Amygdala (tissue), 56 donors: ENCODE data around the gene CCT2.

Experiments used
- DNase-seq, 56 donors: peaks; one replicate each; lab custom pipeline; 2025; lab: John Stamatoyannopoulos, UW

CCT2 gene

DNA sequence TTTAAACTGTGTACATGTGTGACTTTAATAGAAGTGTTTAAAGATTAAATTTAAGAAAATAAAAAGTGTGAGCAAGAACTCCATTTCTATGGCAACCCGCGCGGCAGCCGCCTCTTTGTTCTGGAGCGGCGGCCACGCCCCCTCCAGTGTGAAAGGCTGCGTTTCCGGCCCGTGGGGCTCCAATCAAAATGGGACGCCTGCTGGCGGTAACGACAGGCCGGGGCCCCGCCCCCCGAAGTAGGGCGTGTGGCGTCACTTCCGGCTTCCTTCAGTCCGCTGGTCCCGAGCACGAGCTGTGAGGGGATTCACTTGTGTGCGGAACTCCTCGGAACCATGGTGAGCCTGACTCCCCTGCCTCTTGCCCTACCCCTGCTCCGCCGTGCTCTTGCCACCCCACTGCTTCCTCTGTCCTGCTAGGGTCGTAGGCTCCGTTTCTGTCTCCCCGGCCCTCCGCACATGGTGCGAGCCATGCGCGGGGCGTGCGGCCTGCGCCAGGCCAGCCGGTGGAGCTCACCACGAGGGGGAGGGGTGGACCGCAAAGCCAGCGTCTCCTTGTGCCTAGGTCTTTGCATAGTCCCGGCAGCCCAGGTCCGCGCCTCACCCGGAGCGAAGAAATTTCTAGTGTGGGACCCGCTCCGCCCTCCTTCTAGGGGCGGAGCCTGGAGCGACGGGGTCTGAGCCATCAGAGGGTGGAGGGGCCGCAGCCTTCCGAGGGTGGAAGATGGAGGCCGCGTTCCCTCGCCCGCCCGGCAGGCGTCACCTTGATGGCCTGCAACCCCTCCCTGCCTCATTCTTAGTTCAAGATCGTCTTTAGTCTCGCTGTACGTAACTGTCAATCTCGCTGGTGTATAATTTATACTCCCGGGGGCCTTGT lies at the start of gene CCT2:
CCT2 (plus strand) TSS at position 271 of the 874 bp plus-strand sequence; CDS start at position 334, 63 bp downstream.
- DNase-seq, result peak; percentile 58 to 99 (median 92)

DNA sequence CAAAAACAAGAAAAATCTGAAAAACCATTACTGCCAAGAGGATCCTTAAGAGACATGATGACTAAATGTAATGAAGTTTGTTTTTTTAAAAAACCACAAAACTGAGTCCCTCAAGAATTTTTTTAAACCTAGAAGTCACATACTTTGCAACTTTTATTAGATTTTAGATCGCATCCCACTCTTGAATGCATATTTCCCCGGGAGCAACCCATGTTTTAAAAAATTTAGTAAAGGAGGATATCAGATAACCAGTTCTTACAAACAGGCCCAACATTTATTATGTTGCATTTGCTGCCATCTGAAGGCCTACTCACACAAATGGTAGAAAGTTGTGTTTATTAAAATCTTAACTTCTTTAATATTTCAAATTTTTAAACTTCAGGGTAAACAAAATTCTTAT lies 44.3 kb upstream of the CCT2 start:
- no peak for DNase-seq

DNA sequence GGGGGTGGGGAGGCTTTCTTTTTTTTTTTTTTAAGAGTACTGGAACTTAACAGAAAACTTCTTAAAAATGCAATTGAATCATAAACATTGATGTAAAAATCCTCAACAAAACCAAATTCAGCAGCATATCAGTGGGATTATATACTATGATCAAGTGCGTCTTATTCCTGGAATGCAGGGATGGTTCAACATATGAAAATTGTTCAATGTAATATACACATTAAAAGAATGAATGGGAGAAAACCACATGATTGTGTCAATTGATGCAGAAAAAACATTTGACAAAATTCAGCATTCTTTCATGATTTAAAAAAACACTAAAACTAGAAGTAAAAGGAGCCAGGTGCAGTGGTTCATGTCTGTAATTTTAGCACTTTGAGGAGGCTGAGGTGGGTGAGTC lies 41.2 kb upstream of the CCT2 start:
- DNase-seq, result no peak

DNA sequence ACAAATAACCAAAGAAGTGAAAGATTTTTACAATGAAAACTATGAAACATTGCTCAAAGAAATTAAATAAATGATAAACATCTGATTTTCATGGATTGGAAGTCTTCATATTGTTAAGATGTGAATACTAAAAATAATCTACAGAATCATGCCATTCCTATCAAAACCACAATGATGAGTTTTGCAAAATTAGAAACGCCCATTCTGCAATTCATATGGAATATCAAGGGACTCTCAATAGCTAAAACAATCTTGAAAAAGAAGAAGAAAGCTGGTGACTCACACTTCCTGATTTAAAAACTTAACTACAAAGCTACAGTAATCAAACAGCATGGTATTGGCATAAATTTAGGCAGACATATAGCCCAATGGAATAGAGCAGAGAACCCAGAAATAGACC lies 40.2 kb upstream of the CCT2 start:
- no peak for DNase-seq

DNA sequence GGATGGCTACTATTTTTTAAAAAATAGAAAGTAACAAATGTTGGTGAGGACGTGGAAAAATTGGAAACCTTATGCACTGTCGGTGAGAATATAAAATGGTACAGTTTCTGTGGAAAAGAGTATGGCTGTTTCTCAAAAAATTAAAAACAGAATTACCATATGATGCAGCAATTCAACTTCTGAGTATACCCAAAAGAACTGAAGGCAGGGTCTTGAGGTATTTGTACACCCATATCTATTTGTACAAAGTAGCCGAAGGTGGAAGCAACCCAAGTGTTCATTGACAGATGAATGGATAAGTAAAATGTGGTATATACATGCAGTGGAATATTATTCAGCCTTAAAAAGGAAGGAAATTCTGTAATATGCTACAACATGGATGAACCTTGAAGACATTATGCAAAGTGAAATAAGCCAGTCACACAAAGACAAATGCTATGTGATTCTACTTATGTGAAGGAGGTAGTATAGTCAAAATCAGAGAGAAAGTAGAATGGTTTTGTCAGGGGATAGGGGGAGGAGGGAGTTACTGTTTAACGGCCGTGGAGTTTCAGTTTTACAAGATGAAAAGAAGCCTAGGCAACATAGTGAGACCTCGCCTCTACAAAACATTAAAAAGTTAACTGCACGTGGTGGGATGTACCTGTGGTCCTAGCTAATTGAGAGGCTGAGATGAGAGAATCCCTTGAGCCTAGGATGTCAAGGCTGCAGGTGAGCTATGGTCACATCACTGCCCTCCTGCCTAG lies 38.4 kb upstream of the CCT2 start:
- DNase-seq, result no peak

DNA sequence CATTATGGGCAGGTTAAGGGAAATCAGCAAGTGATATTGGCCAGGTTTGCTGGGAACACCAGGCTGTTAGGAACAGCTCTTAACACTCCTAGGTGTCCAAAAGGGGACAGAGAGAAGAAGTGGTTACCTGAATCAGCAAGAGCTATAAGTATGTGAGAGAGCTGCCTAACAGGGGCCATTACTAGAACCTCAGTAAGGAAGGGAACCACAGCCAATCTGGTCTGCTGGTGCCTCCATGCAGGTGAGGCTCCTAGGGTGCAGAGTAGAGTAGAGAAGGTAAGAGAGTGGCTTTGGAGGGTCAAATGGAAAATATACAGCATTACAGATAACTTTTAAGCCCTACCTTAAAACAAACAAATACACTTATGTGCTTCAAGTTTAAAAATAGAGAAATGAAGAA lies 36.6 kb upstream of the CCT2 start:
- no peak for DNase-seq

DNA sequence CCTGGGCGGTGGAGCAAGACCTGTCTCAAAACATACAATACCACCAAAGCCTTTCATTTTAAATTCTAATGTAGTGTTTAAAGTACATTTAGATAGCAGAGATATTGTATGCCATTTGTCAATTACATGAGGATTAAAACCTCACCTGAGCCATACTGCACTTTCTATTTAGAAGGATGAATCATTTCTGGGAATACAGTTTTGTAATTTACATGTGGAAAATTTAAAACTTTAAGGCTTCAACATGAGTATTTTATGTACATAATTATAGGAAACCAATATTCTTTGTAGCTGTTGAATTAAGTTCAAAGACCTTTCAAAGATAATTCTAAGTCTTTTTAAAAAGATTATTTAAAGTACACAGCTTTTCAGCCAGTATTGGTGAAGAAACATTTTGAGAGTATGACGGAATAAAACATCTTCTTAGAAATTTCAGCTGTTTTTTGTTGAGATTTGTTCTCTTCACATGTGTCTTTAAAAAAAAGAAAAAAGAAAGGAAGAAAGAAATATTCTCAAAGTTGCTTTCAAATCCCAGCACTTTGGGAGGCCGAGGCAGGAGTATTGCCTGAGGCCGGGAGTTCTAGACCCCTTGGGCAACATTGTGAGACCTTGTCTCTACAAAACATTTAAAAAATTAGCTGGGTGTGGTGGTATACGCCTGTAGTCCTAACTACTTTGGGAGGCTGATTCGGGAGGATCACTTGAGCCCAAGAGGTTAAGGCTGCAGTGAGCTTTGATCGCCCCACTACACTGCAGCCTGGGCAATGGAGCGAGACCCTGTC lies 34.5 kb upstream of the CCT2 start:
- DNase-seq, result no peak

DNA sequence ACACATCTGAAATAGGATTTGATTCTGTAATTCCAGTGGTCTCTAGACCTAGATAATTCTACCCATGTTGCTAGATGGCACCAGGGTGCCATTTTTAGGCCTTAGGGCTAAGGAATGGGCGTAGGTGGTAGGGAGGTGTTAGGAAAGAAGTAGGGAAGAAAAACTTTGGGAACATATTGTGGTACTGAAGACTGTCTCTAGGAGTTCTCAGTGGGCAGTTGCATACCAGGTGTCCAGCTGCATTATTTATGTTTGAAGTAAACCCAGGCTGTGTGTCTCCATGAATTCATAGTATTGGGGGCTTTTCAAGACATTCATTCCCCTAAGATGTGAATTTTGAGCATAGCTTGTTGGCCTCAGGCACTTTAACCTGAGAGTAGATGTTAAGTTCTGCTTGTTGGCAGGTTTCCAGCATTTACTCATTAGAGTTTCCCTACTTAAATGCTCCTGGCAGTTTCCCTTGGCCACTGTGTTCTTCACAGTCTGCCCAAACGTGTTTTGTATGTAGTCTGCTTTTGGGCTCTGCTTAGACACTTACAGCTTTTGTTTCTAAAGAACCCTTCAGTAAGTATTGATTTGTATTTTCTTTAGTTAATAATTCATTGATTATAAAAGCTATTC lies 31.5 kb upstream of the CCT2 start:
- DNase-seq, result peak in 15 of 56 donors; percentile 0 to 28 (median 9)

DNA sequence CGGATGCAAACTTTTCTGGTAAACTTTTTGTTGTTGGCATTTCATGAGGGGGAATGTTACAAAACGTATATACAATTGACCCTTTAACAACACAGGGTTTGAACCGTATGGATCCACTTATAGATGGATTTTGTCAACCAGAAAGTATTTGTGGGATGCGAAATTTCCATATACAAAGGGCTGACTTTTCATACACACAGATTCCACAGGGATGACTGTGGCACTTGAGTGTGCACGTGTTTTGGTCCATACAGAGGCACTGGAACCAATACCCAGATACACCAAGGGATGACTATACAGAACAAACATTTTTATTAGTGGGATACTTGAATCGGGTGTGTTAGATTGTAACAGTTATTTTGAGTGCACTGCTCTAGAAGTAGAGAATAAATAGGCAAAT lies 29.8 kb upstream of the CCT2 start:
- DNase-seq, result no peak

DNA sequence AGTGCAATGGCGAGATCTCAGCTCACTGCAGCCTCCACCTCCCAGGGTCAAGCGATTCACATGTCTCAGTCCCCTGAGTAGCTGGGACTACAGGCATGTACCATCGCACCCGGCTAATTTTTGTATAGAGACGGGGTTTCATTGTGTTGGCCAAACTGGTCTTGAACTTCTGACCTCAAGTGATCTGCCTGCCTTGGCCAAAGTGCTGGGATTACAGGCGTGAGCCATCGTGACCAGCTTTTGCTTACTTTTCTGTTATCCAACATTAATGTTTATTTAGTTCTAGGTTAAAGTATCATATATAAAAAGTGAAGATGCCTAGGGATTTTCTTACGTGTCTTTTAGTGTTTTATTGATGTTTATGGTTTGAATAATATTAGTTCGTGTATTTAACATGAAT lies 28.9 kb upstream of the CCT2 start:
- DNase-seq, result no peak

DNA sequence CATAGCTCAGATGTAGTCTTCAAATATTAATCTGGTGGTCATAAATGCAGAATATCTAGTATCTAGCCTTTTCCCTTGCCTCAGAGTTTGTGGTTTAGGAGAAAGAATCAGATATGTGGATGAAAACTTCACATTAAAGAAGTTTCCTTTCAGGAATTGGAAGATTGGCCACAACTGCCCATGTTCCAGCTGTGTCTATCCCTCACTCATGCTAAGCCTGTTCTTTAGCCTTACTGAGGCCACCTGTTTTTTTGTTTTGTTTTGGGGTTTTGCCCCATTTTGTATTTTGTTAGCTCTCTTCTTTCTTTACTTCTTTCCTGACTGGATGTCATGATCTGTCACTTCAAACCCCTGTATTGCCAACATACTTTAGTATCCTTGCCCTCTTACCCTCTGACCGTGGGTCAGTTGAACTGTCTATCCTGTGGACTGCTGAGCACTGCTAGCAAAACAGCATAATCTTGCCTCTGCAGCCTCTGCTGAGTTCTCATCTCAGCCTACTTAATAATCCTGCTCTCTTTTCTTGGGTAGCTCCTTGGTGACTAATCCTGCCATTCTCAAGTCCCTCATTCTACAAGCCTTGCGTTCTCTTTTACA lies 22.0 kb upstream of the CCT2 start:
- DNase-seq, result no peak

DNA sequence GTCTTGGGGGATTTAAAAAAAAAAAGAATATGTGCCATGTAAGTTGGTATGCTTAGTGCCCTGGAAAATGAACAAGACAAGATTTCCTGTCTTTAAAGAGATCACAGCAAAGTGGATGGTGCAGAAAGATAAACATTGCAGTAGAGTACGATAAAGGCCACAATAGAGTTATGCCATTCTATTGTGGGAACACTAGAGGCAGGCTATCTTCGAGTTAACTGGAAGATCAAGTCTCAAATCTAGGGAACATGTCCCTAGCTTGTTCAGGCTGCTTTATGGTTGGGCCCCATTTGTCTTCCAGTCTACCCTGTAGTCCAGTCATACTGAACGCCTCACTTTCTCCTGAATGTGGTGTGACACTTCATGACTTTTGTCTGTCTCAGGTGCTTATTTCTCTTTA lies 18.7 kb upstream of the CCT2 start:
- DNase-seq, result no peak

DNA sequence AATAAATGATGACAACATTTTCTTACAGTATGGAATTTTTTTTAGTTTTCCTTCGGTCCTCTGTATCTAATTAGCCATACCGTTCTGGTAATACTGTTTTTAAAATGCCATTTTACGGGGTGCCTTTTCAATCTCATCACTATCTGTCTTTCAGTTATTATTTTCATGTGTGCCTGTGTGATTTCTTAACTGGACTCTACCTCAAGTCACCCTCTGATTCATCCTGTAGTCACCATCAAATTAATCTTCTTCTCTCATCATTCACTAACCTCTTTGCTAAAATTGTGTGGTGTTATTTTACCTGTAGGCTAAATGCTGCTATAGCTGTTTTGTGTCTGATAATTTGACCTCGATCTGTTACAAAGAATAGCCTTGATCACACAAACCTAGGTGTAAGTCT lies 16.0 kb upstream of the CCT2 start:
- no peak for DNase-seq

DNA sequence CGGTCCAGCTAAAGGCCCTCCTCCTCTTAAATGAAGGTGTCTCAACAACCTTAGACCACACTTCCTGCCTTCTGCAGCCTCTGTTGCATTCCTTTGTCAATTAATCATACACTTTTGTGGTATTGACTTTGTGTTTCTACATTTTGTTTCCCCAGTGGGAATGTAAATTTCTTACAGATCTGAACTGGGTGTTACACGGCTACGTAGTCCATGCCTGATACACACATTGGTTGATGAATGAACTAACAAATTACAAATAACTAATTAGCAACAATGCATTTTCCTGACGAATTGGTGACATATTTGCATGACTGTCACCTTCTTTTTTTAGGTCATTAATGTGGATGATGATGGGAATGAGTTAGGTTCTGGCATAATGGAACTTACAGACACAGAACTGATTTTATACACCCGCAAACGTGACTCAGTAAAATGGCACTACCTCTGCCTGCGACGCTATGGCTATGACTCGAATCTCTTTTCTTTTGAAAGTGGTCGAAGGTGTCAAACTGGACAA lies 15.2 kb upstream of the CCT2 start:
- DNase-seq, result no peak

DNA sequence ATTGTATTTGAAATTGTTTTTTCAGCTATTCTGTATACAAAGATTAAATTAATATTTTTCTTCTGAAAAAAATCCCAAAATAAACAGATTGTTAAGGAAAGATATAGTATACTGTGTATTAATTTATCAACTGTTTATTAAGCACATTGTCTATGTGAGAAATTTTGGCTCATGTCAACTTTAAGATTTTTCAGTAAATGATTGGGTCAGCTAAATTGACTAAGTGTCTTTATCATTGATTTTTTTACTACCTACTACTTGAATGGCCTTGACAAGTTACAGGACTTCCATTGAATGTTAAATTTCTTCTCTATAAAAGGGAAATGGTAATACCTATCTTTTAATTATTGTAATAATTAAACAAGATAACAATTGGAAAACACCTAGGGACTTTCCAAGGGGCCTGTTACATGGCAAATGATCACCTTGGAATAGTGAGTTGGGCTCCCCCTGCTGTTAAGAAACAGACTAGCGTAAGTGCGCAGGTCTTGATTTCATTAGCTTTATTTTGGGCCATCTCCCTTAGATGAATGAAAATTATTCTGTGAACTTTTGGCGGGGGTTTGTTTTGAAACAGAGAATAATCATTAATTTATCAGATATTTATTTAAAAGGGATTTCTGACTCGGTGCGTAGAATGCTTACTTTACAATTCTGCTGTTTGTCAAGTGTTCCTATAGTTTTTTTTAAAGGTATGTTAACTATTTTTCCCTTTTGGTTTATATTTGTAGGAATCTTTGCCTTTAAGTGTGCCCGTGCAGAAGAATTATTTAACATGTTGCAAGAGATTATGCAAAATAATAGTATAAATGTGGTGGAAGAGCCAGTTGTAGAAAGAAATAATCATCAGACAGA lies 14.5 kb upstream of the CCT2 start:
- peak in 12 of 56 donors; percentile 1 to 71 (median 6) for DNase-seq

DNA sequence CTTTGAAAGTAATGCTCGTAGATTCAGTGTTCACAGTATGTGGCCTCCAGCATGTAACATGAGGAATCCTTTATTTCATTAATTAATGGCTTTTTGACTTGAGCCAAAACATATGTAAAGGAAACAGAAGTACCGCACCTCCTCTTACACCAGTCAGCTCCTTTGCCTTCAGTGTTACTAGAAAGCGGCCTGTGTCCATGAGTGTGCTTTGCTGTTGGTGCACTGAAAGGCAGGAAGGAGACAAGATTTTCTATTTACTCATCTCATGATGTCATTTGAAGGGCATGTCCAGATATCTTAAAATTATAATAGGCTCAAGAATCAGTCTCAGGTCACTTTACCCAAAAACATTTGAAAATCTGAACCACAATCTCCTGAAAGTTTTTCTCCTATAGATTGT lies 9.9 kb upstream of the CCT2 start:
- DNase-seq, result no peak

DNA sequence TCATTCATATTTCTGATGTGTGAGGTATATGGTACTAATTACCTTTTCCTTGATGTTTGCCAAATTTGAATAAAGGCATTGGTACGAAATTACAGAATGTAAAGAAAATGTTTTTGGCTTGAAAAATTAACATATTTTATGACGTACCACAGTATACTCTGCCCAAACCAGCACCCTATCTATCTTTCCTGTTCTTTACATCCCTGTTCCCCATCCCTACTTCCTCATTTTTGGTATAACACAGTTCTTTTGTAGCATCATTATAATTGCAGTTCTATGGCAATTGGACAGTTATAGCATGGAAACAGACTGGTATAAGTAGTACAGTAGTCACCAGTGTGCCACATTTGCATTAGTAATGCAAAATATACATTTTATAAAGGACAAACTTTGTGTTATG lies 7.0 kb upstream of the CCT2 start:
- DNase-seq, result no peak

DNA sequence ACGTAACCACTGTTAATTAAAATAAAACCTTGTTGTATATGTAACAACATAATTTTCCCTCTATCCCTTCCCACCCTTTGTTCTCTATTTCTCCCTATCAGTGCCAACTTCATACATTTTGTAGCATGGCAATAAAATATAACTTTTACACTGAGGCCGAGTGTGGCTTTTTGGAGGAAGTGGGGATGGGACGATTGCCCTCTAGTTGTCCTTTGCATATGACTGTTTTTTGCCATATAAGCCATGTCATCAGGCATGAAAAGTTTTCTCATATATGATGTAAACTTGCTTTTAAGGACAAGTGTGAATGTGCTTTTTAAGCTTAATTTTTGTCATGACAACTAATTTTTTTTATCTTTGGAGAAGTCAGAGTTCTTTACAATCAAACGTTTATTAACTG lies 6.2 kb upstream of the CCT2 start:
- no peak for DNase-seq

DNA sequence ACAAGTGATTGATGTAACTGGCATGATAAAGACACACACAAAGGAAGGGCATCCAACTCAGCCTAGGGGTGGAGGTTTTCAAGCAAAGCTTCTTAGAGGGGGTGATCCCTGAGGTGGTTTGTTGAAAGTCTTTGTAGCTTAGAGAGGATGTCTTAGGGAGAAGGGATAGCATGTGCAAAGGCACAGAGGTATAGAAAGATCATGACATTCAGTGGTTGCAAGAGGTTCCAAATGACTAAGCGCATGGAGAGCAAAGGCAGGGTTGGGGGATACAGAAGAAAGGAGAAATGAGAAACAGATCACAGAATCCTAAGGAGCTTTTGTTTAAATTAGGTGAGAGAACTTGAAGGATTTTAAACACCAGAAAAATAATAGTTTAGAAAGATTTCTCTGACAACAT lies 5.2 kb upstream of the CCT2 start:
- no peak for DNase-seq
